ENCODE data around the gene CDC42BPB. TPM values are rescaled to one million over a fixed set of nuclear protein-coding genes. Genes with fewer than 3 reads are reported as not detected.
"Not testable (repeated sequence)": the region's sequence is repeated elsewhere in the genome, so short reads cannot be mapped to it uniquely, and the experiment has no call there.

Gene CDC42BPB
- total RNA-seq, 1 donor from 2014 or later: 131 TPM

DNA sequence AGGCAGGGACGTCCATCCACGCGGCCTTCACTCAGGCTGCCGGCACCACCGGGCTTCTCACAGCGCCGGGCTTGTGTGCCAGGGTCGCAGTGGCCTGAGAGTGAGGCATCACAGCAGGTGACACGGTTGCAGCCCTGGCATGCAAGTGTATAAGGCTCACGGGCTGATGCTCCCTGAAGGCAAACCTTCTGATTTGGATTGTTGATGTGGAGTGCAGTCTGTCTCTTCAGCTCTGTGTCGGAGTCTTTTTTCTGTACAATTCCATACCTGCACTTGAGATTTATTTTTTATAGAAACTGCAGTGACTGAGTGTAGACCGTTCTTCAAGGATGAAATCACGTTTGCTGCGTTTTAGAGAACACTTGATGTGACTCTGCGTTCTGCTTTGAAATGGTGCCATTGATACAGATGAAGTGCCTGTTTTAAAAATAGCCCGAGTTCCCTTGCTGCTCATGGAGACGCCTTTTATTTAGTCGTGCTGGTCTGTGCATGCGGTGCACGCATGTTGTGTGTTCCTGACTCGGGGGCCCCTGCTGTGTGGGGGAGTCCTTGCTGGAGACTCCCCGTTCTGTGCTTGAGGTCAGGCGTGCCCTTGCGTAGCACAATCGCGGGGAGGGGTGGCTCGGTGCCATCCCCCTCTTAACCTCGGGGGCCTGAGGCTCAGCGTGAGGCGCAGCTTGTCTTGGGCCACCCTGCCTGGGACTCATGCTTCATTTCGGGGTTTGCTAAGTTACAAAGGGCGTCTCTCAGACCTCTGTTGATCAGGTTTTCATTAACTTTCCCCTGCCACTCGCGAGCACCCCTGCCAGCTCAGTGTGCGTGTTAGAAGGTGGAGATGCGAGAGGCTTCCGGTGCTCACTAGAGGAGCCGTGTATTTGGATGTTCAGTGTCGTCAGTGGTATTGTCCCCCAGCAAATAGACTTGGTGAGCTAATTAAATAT, 156.4 kb downstream of the CDC42BPB start:
- DNase-seq (ENCODE audit: low spot score): no peak

DNA sequence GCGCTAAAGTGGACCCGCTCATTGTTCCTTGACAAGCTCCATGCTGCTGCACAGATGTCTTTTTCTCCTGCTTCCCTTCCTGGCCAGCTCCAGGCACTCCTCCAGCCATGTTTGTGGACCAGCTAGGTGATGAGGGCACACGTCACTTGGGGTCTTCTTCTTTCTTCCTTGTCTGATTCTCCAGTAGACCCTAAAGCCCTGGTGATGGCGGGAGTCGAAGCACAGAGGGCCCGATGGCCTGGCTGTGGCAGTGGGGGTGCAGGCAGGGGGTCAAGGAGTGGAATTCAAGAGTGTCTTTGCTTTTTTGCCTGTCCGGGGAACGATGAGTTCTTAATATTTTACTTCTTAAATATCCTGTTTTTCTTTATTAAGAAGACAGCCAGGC, 157.8 kb downstream of the CDC42BPB start:
- DNase-seq (ENCODE audit: low spot score): no peak

DNA sequence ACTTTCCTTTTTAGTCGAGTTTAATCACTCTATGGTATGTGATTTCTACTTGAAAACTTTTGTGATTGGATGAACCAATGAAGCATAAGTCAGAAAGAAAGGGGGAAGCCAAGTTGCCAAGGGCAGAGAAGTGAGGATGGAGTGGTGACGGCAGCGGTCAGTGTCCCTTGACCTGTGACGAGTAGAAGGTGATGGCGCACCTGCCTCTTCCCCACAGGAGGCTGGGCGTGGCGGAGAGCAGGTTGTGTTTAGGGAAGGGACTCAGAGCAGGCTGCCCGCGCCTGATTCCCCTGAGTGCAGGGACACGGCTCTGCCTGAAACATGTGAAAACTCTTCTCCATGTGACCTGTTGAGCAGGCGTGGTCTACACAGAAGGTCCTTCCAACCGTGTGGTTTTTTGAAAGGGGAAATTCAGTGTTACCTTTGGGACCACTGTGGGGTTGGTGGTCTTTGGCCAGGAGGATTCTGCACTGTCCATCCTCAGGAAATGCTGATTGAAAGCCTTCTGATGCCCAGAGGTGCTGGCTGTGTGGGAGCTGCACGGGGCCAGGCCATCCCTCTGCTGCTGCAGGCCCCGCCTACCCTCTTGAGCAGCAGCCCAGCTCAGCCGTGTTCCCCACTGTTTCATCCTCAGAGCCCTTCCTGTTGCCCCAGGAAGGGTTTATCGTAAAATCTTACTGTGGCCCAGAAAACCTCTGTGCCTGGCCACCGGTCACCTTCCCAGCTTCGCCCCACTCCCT, 158.4 kb downstream of the CDC42BPB start:
- no peak for DNase-seq (ENCODE audit: low spot score)

DNA sequence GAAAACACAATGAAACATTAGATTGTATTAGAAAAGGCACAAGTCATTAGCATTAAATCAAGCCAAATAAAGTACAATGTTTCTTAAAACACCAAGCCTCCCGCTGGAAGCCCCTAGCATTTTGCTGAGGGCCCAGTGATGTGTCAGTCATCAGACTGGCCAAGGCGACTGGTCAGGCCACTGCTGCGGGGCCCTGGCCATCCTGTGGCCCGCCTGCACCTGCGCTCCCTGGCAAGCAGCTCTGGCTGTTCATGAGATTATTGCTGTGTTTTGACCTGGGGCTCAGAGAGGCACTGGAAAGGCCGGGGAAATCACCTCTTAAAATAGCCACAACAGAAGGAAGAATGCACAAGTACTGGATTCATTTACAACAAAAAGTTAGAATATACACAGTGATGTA, 159.1 kb downstream of the CDC42BPB start:
- DNase-seq (ENCODE audit: low spot score): no peak

DNA sequence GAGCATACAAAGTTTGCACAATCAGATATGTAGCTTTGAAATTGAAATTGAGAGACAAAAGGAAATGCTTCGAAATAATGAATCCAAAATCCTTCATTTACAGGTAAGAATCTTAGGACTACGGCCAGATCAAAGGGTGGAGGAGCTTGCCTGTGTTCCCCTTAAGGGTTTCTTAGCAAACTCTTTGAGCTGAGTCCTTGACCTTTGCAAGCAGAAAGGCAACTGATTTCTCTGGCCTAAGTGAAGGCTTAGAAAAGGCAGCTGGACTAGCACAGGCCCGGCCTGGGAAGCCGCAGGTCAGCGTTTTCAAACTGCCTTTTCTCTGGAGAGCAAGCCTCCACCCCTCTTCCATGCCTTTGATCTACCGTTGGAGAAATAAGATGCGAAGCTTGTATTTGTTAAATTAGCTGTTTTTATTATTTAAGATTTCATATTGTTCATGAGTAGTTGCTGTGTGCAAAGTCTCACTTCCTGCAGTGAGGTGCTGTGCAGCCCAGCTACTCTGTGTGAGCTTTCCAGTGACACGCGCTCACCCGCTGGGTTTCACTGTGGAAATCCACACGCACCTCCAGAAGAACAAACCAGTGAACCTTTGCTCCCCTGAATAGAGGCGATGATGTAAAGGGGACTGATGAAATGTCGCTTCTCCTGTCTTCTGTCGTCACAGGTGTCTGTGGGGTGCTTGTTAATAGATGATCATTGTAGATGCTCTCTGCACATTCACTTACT, 159.9 kb downstream of the CDC42BPB start:
- DNase-seq (ENCODE audit: low spot score): no peak

DNA sequence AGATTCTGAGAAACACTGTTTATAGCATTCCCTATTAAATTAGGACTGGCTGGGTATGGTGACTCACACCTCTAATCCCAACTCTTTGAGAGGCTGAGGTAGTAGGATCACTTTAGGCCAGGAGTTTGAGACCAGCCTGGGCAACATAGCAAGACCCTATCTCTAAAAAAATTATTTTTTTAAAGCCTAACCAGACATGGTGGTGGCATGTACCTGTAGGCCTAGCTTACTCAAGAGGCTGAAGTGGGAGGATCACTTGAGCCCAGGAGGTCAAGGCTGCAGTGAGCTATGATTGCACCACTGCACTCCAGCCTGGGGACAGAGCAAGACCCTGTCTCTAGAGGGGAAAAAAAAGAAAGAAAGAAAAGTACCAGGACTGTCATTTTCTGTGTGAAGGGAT, 160.6 kb downstream of the CDC42BPB start:
- DNase-seq (ENCODE audit: low spot score): not testable (repeated sequence)

DNA sequence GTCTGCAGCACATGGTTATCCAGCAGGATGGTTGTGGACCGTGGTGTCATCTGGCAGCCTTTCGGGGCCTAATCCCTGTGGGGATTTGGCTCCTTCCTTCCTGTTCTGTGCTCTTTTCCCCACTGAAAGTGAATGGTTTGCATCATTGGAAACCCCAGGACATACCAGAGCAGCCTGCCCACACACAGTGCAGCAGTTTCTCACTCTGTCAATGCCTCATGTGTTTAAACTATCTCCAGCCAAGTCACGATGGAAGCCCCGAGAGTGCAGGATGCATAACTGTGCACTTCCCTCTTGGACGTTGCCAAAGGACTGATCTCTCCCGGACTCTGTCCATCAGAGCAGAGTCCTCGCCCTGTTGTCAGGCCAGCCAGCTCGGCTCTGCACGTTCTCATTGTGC, 163.9 kb downstream of the CDC42BPB start:
- DNase-seq (ENCODE audit: low spot score): no peak

DNA sequence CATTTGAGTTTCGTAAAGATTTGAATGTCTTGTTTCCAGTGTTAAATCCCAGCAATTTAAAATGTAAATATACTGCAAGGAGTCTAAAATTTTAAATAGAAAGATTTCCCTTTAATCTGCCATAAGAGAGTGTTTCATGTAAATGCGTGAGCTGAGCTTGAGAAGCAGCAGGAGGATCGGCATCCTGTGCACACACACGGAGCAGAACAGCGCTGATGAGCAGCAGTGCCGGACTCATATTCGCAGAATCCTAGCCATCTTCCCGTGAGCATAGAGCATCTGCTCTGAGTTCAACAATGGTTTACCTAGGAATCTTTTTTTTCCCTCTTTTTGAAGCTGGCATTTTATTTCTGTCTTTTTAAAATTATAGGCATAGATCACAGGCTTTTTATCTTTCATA, 164.7 kb downstream of the CDC42BPB start:
- DNase-seq (ENCODE audit: low spot score): no peak

DNA sequence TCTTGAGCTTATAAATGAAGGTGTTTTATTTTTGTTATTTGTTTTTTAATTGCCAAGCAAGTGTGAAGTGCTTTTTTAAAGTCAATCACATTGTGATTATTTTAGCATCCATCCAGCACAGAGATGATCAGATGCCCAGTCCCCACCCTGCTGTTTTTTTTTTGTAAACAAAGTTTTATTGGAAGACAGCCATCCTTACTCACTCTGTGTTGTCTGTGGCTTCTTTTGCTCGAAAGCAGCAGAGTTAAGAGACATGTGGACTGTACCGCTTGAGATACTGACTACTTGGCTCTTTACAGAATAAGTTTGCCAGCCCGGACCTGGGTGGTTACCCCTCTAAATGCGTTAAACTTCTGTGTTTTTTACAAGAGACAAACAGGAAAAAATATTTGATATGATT, 165.8 kb downstream of the CDC42BPB start:
- no peak for DNase-seq (ENCODE audit: low spot score)

DNA sequence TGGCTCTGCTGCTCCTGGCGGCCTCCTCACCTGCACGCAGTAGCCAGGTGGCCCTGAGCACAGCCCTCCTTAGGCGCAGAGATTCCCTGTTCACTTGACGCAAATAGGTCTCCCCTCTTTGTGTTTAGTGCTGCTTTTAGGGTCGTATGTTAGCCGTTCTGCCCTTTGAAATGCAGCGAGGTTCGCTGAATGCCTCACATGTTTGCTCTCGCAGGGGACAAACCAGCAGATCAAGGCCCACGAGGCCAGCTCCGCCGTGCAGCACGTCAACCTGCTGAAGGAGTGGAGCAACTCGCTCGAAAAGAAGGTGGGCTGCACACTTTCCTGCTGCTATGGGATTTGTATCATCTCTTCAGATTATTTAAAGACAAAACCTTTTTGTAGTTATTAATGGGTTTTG, 166.2 kb downstream of the CDC42BPB start:
- DNase-seq (ENCODE audit: low spot score): no peak

DNA sequence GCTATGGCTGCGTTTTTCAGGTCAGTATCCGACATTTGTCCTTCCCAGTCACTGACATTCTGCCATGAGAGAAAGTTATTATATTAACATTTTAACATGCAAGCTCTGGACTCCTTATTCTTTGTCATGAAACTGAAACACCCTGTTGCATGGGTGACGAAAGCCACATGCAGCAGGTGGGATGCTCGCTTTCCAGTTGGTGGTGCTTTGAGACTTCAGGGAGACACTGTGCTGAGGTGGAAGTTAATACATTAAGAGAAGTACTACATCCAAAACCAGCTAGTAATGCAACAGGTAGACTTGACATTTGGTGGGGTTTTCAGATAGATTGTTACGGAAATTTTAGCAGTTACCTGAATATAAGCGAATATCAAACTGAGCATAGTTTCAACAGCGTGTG, 167.7 kb downstream of the CDC42BPB start:
- DNase-seq (ENCODE audit: low spot score): no peak

DNA sequence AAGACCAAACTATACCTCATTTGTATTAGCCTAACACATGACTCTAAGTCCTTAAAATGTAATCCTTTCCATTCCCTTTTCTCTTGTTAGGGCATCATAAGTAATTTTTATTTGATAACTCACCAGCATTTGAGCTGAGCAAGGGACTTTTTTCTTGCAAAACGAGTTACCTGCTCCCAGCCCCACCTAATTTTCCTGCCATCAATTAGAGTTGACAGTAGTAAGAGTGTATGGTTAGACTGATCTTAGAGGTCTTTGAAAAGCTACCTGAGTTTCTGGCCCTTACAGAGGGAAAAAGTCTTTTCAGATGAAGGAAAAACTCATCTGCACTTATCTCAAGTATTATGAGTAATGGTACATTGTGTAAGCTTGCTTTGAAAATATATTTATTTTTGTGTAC, 168.6 kb downstream of the CDC42BPB start:
- DNase-seq (ENCODE audit: low spot score): no peak

DNA sequence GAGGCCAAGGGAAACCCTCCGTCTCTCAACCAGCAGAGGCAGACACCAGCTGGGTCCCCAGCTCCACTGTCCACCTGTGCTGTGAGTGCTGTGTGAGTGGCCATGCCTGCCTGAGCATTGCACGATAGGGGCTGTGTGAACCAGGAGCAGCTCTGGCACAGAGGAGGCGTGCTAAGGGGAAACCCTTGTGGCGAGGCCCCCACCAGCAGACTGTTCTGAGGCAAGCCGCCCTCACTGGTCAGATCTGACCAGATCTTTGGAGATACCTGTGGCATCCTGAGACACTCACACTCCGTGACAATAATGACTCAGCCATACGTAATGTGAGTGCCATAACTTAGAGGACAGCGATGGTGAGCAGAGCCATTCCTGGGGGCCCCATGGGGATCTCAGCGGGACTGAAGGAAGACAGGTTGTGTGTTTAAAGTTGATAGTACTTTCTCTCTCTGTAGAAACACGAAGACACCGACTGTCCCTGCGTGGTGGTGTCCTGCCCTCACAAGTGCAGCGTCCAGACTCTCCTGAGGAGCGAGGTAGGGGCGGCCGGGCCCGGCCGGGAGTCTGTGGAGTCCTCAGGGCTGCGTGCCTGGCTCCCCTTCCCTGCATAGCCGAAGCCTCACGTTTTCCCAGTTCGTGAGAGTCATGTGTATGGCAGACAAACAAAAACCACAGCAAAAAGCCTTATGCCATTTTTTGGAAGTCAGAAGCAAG, 171.5 kb downstream of the CDC42BPB start:
- DNase-seq (ENCODE audit: low spot score): no peak

DNA sequence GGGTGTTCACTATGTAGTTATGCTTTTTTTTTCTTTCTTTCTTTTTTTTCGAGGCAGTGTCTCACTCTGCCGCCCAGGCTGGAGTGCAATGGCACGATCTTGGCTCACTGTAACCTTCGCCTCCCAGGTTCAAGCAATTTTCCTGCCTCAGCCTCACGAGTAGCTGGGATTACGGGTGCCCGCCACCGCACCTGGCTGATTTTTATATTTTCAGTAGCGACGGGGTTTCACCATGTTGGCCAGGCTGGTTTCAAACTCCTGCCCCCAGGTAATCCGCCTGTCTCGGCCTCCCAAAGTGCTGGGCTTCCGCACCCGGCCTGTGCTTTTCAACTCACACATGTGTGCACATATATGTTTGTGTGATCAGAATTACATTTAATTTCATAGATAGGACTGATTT, 173.8 kb downstream of the CDC42BPB start:
- no peak for DNase-seq (ENCODE audit: low spot score)

DNA sequence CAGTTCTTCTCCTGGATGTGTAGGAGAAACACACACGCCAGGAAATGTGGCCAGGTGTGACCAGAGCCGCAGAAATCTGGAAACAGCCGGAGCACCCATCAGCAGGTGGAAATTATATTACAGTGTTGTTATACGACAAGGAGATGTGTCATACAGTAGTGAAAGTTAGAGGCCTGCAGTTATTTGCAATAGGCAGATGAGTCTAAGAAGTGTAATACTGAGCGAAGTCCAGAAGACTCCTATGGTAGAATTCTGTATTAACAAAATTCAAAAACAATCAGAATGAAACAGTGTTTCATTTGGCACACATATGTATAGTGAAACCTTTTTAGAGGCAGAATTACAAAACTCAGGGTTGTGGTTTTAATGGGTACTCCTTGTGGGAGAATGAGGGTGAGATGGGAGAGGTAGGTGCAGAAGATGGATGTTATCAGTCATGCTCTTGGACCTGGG, 174.2 kb downstream of the CDC42BPB start:
- DNase-seq (ENCODE audit: low spot score): no peak

Other genes with a start within 250 kb of the CDC42BPB start
- gene AMN, start 134.9 kb downstream of the CDC42BPB start, total RNA-seq: 3.2 TPM
- gene LBHD2, start 26.7 kb upstream of the CDC42BPB start, total RNA-seq: not detected
- gene EXOC3L4, start 37.2 kb upstream of the CDC42BPB start, total RNA-seq: 2.5 TPM
- gene TNFAIP2, start 65.9 kb upstream of the CDC42BPB start, total RNA-seq: 720 TPM

Measured in ureter (tissue), 1 donor.